ENCODE measurements around the gene RAB3D. TPM values are rescaled to one million over a fixed set of nuclear protein-coding genes. Genes with fewer than 3 reads are reported as not detected.
"Not testable (repeated sequence)": the region's sequence is repeated elsewhere in the genome, so short reads cannot be mapped to it uniquely, and the experiment has no call there.

The RAB3D gene
- total RNA-seq, 1 donor from 2014 or later: 19.8 TPM

- no peak for TF ChIP-seq CTCF (IDR thresholded peaks at IDR 0.05; ENCODE audit: insufficient read depth, low read length, poor library complexity, severe bottlenecking)
- Histone ChIP-seq H3K4me3 (ENCODE audit: low read depth, low read length) (no peak overlapping the region), H3K36me3 (ENCODE audit: control insufficient read depth, insufficient read depth, low read length) (peaks cover 2% of the 10 kb centered on the region), H3K27me3 (ENCODE audit: control insufficient read depth, insufficient read depth, low read length) (no peaks in the 10 kb centered on the region)
- no peak for DNase-seq (ENCODE audit: low read depth)
Observed at GRCh38 chr19:11335449-11336146, 3.9 kb downstream of the RAB3D start.

GRCh38 chr19:11333838-11334237 lies 5.6 kb downstream of the RAB3D start:
- H3K36me3 ChIP-seq (ENCODE audit: control insufficient read depth, insufficient read depth, low read length); H3K27me3 ChIP-seq (ENCODE audit: control insufficient read depth, insufficient read depth, low read length); H3K4me3 ChIP-seq (ENCODE audit: low read depth, low read length); DNase-seq (ENCODE audit: low read depth): not testable (repeated sequence)

- DNase-seq (ENCODE audit: low read depth): no peak
- no peak for TF ChIP-seq CTCF (IDR thresholded peaks at IDR 0.05; ENCODE audit: insufficient read depth, low read length, poor library complexity, severe bottlenecking)
- no peaks in the 10 kb centered on the region for H3K27me3 ChIP-seq (ENCODE audit: control insufficient read depth, insufficient read depth, low read length)
- peaks cover 2% of the 10 kb centered on the region for H3K36me3 ChIP-seq (ENCODE audit: control insufficient read depth, insufficient read depth, low read length)
- H3K4me3 ChIP-seq (ENCODE audit: low read depth, low read length): no peak overlapping the region
Observed at GRCh38 chr19:11332822-11333221, 6.6 kb downstream of the RAB3D start.

- Histone ChIP-seq H3K27me3 (ENCODE audit: control insufficient read depth, insufficient read depth, low read length) (no peaks in the 10 kb centered on the region), H3K4me3 (ENCODE audit: low read depth, low read length) (no peak overlapping the region), H3K36me3 (ENCODE audit: control insufficient read depth, insufficient read depth, low read length) (peaks cover 2% of the 10 kb centered on the region)
- TF ChIP-seq CTCF (IDR thresholded peaks at IDR 0.05; ENCODE audit: insufficient read depth, low read length, poor library complexity, severe bottlenecking): no peak
- no peak for DNase-seq (ENCODE audit: low read depth)
Observed at GRCh38 chr19:11331502-11331901, 8.0 kb downstream of the RAB3D start.

- no peak for TF ChIP-seq CTCF (IDR thresholded peaks at IDR 0.05; ENCODE audit: insufficient read depth, low read length, poor library complexity, severe bottlenecking)
- Histone ChIP-seq H3K27me3 (ENCODE audit: control insufficient read depth, insufficient read depth, low read length) (no peaks in the 10 kb centered on the region), H3K4me3 (ENCODE audit: low read depth, low read length) (no peak overlapping the region), H3K36me3 (ENCODE audit: control insufficient read depth, insufficient read depth, low read length) (peaks cover 2% of the 10 kb centered on the region)
- no peak for DNase-seq (ENCODE audit: low read depth)
Observed at GRCh38 chr19:11330127-11330526, 9.3 kb downstream of the RAB3D start.

- no peak overlapping the region for H3K4me3 ChIP-seq (ENCODE audit: low read depth, low read length)
- no peak for TF ChIP-seq CTCF (IDR thresholded peaks at IDR 0.05; ENCODE audit: insufficient read depth, low read length, poor library complexity, severe bottlenecking)
- DNase-seq (ENCODE audit: low read depth): no peak
- H3K27me3 ChIP-seq (ENCODE audit: control insufficient read depth, insufficient read depth, low read length): no peaks in the 10 kb centered on the region
- H3K36me3 ChIP-seq (ENCODE audit: control insufficient read depth, insufficient read depth, low read length): peaks cover 1% of the 10 kb centered on the region
Observed at GRCh38 chr19:11325544-11325943, 13.9 kb downstream of the RAB3D start.

Measured in kidney epithelial cell (primary cell).